H7 (cell line): ENCODE data around the gene ZCCHC7. TPM values are rescaled to one million over a fixed set of nuclear protein-coding genes. Genes with fewer than 3 reads are reported as not detected.
"Not testable (repeated sequence)": the region's sequence is repeated elsewhere in the genome, so short reads cannot be mapped to it uniquely, and the experiment has no call there.

Source experiments
- DNase-seq: peaks from one replicate; pipeline ENCODE4 v3.0.0; 2012
- H3K27me3 ChIP-seq: 2 replicates; pipeline ENCODE4 v1.6.0; 2011; ENCODE audit warnings: mild to moderate bottlenecking, low read length; ENCODE audit not compliant: control insufficient read depth, insufficient read depth
- H3K36me3 ChIP-seq: replicated peaks from 2 replicates; pipeline ENCODE4 v1.5.1; 2011; ENCODE audit warnings: low read length; ENCODE audit not compliant: control insufficient read depth, insufficient read depth
- H3K4me3 ChIP-seq: 2 replicates; pipeline ENCODE4 v1.5.1; 2011; ENCODE audit warnings: low read depth, mild to moderate bottlenecking, control low read depth, low read length, moderate library complexity; ENCODE audit not compliant: insufficient read depth
- total RNA-seq: library from RNA; depleted of rRNA; stranded (reverse); fragments of >200 nt; shearing (Covaris generic); gene quantifications from 2 replicates; pipeline ENCODE4 v1.2.3, GENCODE V29; 2014

The ZCCHC7 gene
- total RNA-seq, 1 experiment from 2014 or later = 20.5 TPM

DNA sequence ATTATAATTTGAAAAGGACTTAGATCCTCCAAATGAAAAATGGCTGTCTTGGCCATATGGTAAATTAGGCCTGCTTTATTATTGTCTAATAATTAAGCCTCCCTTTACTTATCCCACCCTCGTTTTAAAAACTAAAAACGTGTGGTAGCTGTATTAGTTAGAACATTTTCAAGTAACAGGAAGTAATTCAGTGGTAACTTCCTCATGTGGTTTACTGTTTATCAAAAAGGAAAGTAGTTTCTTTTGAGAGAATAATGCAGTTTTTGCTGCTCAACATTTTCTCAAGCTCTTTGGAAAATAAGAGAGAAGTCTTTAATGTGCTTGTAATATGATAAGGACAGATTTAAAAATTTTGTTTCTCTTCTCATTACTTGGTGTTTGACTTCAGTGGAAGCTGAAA, 26.0 kb downstream of the ZCCHC7 start:
- Histone ChIP-seq H3K4me3 (no peak overlapping the region), H3K27me3 (no peaks in the 10 kb centered on the region), H3K36me3 (no peaks in the 10 kb centered on the region; the same call in 1 of the 2 replicates)
- no peak for DNase-seq

DNA sequence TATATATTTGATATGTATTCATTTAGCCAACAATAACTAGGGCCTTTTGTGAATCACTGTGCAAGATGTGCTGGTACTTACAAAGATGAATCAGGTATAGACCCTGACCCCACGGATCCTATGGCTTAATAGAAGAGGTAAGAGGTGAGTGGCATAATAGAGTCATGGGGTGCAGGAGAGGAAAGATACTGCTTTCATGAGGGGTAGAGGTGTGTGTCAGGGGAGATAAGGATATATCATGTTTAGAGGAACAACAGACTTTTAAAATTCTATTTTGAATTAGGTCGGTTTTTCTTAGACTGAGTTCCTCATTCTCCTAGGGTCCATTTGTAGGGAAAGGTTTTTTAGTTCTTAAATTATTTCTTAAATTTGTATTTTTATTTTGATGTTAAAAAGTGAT, 27.8 kb downstream of the ZCCHC7 start:
- no peak for DNase-seq
- H3K4me3 ChIP-seq = no peak overlapping the region
- H3K27me3 ChIP-seq = no peaks in the 10 kb centered on the region
- no peaks in the 10 kb centered on the region; the same call in 1 of the 2 replicates for H3K36me3 ChIP-seq

DNA sequence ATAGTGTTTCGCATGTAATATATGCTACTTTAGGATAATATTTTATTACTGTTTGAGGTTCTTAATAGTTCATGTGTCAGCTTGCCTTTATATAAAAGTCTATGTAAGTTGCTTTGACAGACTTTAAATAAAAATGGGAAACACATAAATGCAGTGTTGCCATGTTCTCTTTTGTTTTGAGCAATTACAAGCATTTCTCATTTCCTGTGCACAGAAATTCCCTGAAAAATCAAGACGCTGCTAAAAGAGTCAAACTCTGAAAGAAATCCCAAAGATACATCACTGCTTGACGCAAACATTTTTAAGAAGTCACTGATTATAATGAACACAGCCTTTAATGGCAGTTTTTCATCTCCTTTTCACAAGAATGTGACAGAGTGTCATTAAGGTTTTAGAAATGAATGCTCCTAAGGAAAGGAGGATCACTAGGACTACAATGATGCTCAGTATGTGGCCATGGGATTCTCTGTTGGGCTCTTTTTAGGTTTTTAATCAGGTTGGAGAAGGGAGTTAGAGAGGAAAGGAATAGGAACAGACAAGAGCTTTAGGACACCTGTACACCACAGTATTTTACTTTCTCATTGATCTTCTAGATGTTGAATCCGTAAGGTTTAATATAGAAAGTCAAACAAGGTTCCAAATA, 29.4 kb downstream of the ZCCHC7 start:
- H3K27me3 ChIP-seq = no peaks in the 10 kb centered on the region
- no peak overlapping the region for H3K4me3 ChIP-seq
- H3K36me3 ChIP-seq = no peaks in the 10 kb centered on the region; the same call in 1 of the 2 replicates
- DNase-seq = peak; percentile 5

DNA sequence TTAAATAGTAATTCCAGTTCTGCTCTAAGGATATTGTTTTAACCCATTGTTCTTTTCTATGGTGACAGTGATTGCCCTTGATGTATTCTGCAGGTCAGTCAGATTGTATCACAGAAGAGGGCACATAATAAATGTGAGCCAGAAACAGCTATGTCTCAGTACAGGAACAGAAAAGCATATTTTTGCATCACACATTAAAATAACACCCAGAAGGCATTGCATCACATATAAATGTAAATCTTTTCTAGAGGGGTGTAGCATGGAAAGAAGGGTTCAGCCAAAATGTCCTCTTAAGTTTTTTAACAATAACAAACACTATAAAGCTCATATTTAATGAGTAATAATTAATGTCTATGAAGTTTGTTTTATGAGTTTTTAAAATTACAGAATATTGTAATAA, 30.0 kb downstream of the ZCCHC7 start:
- DNase-seq = no peak
- H3K36me3 ChIP-seq = no peaks in the 10 kb centered on the region; the same call in 1 of the 2 replicates
- no peaks in the 10 kb centered on the region for H3K27me3 ChIP-seq
- no peak overlapping the region for H3K4me3 ChIP-seq

DNA sequence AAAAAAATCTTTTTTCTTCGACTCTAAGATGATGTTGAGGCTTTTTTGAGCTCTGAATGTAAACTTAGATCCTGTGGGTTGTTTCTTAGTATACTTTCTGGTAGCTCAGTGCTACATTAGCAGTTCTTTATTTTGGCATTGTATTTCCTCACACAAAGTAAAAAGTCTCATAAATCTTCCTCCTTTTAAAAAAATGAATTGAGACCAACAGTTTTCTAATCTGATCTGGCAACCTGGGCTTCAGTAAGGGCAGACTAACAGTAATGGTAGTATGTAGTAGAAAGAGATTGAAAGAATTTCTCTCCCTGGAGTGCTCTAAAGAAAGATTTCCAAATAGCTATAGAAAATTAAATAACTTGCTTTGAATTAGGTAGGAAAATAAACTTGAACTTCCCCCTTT, 31.4 kb downstream of the ZCCHC7 start:
- no peaks in the 10 kb centered on the region for H3K27me3 ChIP-seq
- no peak for DNase-seq
- H3K36me3 ChIP-seq = no peaks in the 10 kb centered on the region; the same call in 1 of the 2 replicates
- H3K4me3 ChIP-seq = no peak overlapping the region

DNA sequence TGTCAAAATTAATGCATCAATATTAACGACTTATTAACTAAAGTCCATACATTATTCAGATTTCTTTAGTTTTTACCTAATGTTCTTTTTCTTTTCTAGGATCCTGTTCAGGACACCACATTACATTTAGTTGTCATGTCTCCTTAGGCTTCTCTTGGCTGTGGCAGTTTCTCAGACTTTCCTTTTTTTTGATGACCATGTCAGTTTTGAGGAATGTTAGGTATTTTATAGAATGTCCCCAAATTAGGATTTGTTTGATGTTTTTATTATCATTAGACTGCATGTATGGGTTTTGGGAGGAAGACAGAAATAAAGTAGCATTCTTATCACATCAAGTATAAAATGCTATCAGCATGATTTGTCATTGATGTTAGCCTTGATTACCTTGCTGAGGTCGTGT, 32.0 kb downstream of the ZCCHC7 start:
- Histone ChIP-seq H3K27me3 (no peaks in the 10 kb centered on the region), H3K36me3 (no peaks in the 10 kb centered on the region; the same call in 1 of the 2 replicates), H3K4me3 (no peak overlapping the region)
- no peak for DNase-seq

DNA sequence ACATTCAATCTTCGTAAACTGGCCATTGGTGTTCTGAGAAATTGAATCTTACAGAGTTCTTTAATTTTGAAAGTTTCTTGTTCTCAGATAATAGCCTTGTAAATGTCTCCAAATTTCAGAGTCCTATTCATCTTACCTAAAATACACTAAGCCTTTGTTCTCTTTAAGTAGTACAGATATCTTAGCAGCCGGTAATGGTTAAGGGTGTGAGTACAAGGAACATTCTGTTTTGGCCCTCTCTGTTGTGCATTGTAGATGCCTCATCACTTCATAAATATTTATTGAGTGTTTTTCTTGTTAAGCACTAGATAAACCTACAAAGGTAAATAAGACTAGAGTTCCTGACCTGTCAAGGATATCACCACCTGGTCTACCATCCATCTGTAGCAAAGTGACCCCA, 35.2 kb downstream of the ZCCHC7 start:
- Histone ChIP-seq H3K4me3 (no peak overlapping the region), H3K27me3 (no peaks in the 10 kb centered on the region), H3K36me3 (no peaks in the 10 kb centered on the region; the same call in 1 of the 2 replicates)
- DNase-seq = no peak

DNA sequence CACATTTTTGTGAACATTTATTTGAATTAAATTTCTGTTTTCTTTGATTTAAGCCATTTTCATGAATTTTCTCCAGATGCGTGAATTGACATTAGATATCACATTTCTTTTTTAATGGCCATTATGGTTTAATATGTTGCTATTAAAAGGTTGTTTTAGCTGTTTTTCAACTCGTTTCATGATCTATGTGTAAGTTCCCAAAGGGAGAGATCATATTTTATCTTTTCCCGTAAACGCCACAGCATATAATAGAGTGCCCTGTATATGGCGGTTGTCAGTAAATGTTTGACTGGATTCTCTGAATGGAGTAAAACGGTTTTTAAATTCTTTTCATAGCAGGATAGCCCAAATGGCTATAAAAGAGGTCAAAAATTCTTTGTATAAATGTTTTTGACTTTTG, 35.8 kb downstream of the ZCCHC7 start:
- Histone ChIP-seq H3K4me3 (no peak overlapping the region), H3K27me3 (no peaks in the 10 kb centered on the region), H3K36me3 (no peaks in the 10 kb centered on the region; the same call in 1 of the 2 replicates)
- DNase-seq = no peak

DNA sequence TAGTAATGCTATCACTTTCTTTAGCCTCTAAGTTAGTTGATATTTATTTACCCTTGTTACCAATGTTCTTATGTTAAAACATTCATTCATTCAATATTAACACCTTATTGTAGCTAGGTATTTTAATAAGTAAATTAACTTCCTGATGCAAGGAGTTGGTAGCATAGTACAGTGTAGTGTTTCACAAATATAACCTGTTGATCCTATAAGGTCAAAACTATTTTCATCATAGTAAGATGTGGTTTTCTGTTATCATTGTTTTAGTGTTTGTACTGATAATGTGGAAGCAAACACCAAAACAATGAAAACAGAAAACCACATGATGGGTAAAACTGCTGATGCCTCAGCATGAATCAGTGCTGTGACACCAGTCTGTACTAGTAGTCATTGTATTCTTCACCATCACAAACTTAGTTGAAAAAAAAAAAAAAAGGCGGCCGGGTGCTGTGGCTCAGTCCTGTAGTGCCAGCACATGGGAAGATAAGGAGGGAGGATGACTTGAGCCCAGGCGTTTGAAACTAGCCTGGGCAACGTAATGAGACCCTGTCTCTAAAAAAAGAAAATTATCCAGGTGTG, 36.5 kb downstream of the ZCCHC7 start:
- Histone ChIP-seq H3K4me3 (no peak overlapping the region), H3K27me3 (no peaks in the 10 kb centered on the region), H3K36me3 (no peaks in the 10 kb centered on the region; the same call in 1 of the 2 replicates)
- DNase-seq = no peak

DNA sequence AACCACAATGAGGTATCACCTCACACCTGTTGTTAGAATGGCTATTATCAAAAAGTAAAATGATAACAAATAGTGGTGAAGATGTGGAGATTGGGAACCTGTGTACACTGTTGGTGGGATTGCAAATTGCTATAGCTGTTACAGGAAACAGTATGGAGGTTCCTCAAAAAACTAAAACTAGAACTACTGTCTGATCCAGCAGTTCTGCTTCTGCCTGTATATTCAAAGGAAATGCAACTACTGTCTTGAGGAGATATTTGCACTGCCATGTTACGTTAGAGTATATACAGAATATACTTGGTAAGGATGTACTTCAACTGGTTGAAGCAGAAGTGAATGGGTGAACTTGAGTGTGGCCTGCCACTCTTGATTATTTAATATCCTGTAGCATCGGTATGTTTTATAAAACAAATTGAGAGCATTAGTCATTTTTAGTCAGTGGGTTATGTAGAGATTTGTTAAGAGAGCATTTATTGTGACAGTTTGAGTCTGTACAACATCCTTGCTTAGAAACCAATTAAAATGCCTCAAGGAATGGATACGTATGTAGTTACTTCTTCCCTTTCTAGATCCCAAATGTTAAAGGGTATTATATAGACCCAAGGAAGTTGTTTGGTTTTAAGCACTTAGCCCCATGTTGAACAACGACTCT, 37.5 kb downstream of the ZCCHC7 start:
- no peak overlapping the region for H3K4me3 ChIP-seq

DNA sequence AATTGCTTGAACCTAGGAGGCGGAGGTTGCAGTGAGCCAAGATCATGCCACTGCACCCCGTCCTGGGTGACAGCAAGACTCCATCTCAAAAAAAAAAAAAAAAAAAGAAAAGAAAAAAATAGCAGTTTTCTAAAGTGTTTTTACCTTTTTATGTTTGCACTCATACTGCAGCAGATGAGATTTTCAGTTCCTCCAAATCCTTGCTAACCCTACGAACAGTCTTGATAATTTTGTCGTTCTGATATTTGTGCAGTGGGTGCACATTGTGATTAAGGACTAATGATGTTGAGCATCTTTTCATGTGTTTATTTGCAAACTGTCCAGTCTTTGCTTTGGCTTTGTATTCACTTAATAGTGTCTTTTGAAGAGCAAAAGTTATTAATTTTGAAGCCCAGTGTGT, 42.9 kb downstream of the ZCCHC7 start:
- DNase-seq = no peak
- Histone ChIP-seq H3K4me3 (no peak overlapping the region), H3K36me3 (no peaks in the 10 kb centered on the region; the same call in 1 of the 2 replicates), H3K27me3 (no peaks in the 10 kb centered on the region)

More for the DNA sequence above, 37.5 kb downstream of the ZCCHC7 start:
- no peak for DNase-seq
- Histone ChIP-seq H3K27me3 (no peaks in the 10 kb centered on the region), H3K36me3 (no peaks in the 10 kb centered on the region; the same call in 1 of the 2 replicates)

DNA sequence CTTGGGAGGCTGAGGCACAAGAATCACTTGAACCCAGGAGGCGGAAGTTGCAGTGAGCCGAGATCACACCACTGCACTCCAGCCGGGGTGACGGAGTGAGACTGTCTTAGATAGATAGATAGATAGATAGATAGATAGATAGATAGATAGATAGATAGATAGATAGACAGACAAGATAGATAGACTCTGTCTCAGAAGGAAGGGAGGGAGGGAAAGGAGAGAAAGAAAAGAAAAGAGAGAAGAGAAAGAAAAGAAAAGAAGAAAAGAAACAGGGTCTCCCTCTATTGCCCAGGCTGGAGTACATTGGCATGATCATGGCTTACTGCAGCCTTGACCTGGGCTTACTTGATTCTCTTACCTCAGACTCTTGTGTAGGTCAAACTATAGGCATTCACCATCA, 44.0 kb downstream of the ZCCHC7 start:
- not testable (repeated sequence) for H3K4me3 ChIP-seq, H3K27me3 ChIP-seq, H3K36me3 ChIP-seq, DNase-seq

DNA sequence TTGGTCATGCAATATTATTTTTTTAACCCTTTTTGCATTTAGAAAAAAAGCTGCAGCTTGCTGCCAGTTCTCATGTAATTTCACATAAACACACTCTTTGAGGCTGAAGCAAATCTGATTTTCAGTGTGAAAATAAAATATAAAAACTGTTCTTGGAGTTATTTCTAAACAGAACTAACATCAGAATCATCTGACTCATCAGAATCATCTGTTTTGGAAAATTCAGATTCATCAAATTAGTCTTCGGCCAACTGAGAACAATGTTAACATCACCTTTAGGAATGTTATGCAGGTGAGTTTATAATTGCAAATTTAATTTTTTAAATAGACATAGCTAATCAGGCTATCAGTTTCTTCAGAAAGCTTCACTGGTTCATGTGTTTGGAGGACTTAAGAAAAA, 45.3 kb downstream of the ZCCHC7 start:
- Histone ChIP-seq H3K36me3 (no peaks in the 10 kb centered on the region), H3K27me3 (no peaks in the 10 kb centered on the region), H3K4me3 (no peak overlapping the region)
- DNase-seq = no peak

DNA sequence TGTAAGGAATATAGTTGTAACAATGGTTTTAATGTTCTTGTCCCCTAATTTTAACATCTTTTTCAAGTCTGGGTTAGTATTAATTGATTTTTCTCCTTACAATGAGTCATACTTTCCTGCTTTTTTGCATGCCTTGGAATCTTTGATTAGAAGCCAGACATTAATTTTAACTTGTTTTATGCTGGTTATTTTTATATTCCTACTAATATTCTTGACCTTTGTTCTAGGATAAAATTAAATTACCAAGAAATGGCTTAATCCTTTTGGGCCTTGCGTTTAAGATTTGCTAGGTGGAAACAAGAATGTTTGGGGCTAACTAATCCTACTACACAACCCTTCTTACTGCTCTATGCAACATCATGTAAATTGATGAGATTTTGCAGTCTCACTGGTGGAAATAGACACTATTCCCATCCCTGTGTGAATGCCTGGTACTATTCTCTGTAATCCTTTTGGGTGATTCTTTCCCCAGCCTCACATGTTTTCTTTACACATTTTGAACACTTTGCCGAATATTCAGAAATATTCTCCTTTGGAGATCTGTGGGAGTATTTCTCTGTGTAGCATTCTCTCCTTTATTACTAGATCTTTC, 47.2 kb downstream of the ZCCHC7 start:
- no peaks in the 10 kb centered on the region for H3K27me3 ChIP-seq
- H3K4me3 ChIP-seq = no peak overlapping the region
- DNase-seq = no peak
- H3K36me3 ChIP-seq = no peaks in the 10 kb centered on the region

DNA sequence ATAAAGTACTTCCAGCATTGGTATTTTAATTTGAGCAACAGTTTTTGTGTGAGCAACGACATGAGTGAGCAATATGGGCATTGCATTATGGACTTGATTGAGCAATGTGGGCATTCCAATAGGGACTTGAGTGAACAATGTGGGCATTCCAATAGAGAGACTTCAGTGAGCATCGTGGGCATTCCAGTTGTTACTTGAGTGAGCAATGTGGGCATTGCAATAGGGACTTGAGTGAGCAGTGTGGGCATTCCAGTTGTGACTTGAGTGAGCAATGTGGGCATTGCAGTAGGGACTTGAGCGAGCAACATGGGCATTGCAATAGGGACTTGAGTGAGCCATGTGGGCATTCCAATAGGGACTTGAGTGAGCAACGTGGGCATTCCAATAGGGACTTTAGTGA, 52.2 kb downstream of the ZCCHC7 start:
- no peak for DNase-seq
- Histone ChIP-seq H3K27me3 (no peaks in the 10 kb centered on the region), H3K36me3 (no peaks in the 10 kb centered on the region)

More for the DNA sequence above, 52.2 kb downstream of the ZCCHC7 start:
- no peak overlapping the region for H3K4me3 ChIP-seq
